WTC11 (cell line): ENCODE measurements around the gene TINAGL1. TPM values are rescaled to one million over a fixed set of nuclear protein-coding genes. Genes with fewer than 3 reads are reported as not detected.

ENCODE experiments used
- ATAC-seq: fragments of 200-7000 bp; cut with Tn5 transposase; 2 replicates; pipeline ENCODE4 v1.10.0; 2021; ENCODE audit warnings: mild to moderate bottlenecking, moderate library complexity
- CTCF ChIA-PET: fragments of 300-600 bp; sonication (Branson Sonifier 250); formaldehyde crosslinking; loops from one replicate; lab custom pipeline; 2021; ENCODE audit warnings: antibody characterized with exemption; lab: Charles Lee
- POLR2A ChIA-PET: fragments of 350-600 bp; sonication (Branson Sonifier 250); formaldehyde crosslinking; loops from one replicate; lab custom pipeline; 2021; ENCODE audit warnings: antibody characterized with exemption; lab: Charles Lee
- DNase-seq: peaks from one replicate; pipeline ENCODE4 v3.0.0; 2021; ENCODE audit warnings: low spot score
- H3K27ac Mint-ChIP-seq: 2 replicates; pipeline ENCODE4 v1.8.0; 2021; ENCODE audit warnings: mixed read lengths
- H3K27me3 Mint-ChIP-seq: 2 replicates; pipeline ENCODE4 v1.8.0; 2021; ENCODE audit warnings: low read depth, mild to moderate bottlenecking, moderate library complexity, mixed read lengths
- H3K36me3 Mint-ChIP-seq: 2 replicates; pipeline ENCODE4 v1.8.0; 2021; ENCODE audit warnings: mixed read lengths
- H3K4me1 Mint-ChIP-seq: 2 replicates; pipeline ENCODE4 v1.8.0; 2022; ENCODE audit warnings: mixed read lengths
- H3K4me3 Mint-ChIP-seq: 2 replicates; pipeline ENCODE4 v1.8.0; 2021; ENCODE audit warnings: mild to moderate bottlenecking, moderate library complexity, mixed read lengths
- H3K9me3 Mint-ChIP-seq: 2 replicates; pipeline ENCODE4 v1.8.0; 2021; ENCODE audit warnings: mixed read lengths
- AR ChIP-seq: fragments of 250-450 bp; sonication (Bioruptor Pico); IDR thresholded peaks from 2 replicates; pipeline ENCODE4 v1.9.0; 2021; ENCODE audit warnings: mild to moderate bottlenecking
- CREM ChIP-seq: sonication (generic); formaldehyde crosslinking; IDR thresholded peaks from 2 replicates; pipeline ENCODE4 v1.8.1; 2022; ENCODE audit warnings: mild to moderate bottlenecking, missing genetic modification reagents, moderate library complexity
- CTCF ChIP-seq: fragments of 200-600 bp; IDR thresholded peaks from 2 replicates; pipeline ENCODE4 v1.8.0; 2022; ENCODE audit warnings: antibody characterized with exemption
- E2F1 ChIP-seq: sonication (generic); formaldehyde crosslinking; IDR thresholded peaks from 2 replicates; pipeline ENCODE4 v1.8.0; 2022; ENCODE audit warnings: mild to moderate bottlenecking, missing genetic modification reagents
- E2F5 ChIP-seq: sonication (generic); formaldehyde crosslinking; IDR thresholded peaks from 2 replicates; pipeline ENCODE4 v1.8.1; 2022; ENCODE audit warnings: mild to moderate bottlenecking, moderate library complexity, missing genetic modification reagents
- EMX1 ChIP-seq: fragments of 250-450 bp; sonication (Bioruptor Pico); IDR thresholded peaks from 2 replicates; pipeline ENCODE4 v1.8.0; 2021; ENCODE audit warnings: mild to moderate bottlenecking
- ESRRA ChIP-seq: sonication (generic); formaldehyde crosslinking; IDR thresholded peaks from 2 replicates; pipeline ENCODE4 v1.8.1; 2022; ENCODE audit warnings: mild to moderate bottlenecking, missing genetic modification reagents, borderline replicate concordance
- MAX ChIP-seq: sonication (generic); formaldehyde crosslinking; IDR thresholded peaks from 2 replicates; pipeline ENCODE4 v1.8.0; 2022; ENCODE audit warnings: mild to moderate bottlenecking, missing genetic modification reagents
- MYBL2 ChIP-seq: sonication (generic); formaldehyde crosslinking; IDR thresholded peaks from 2 replicates; pipeline ENCODE4 v1.8.1; 2023; ENCODE audit warnings: mild to moderate bottlenecking, moderate library complexity, missing genetic modification reagents
- NR1H2 ChIP-seq: sonication (generic); formaldehyde crosslinking; IDR thresholded peaks from 2 replicates; pipeline ENCODE4 v1.9.0; 2021; ENCODE audit warnings: mild to moderate bottlenecking, moderate library complexity, missing genetic modification reagents
- NR2C2 ChIP-seq: sonication (generic); formaldehyde crosslinking; IDR thresholded peaks from 2 replicates; pipeline ENCODE4 v1.8.0; 2022; ENCODE audit warnings: mild to moderate bottlenecking, missing genetic modification reagents
- RELA ChIP-seq: sonication (generic); formaldehyde crosslinking; IDR thresholded peaks from 2 replicates; pipeline ENCODE4 v1.8.1; 2022; ENCODE audit warnings: missing genetic modification reagents, mild to moderate bottlenecking, borderline replicate concordance
- RORB ChIP-seq: fragments of 250-450 bp; sonication (Bioruptor Pico); IDR thresholded peaks from 2 replicates; pipeline ENCODE4 v1.9.0; 2021; ENCODE audit warnings: mild to moderate bottlenecking
- SP1 ChIP-seq: sonication (generic); formaldehyde crosslinking; conservative IDR thresholded peaks from 2 replicates; pipeline ENCODE4 v1.8.1; 2022; ENCODE audit warnings: missing genetic modification reagents
- ZNF219 ChIP-seq: sonication (generic); formaldehyde crosslinking; IDR thresholded peaks from 2 replicates; pipeline ENCODE4 v1.8.0; 2023; ENCODE audit warnings: missing genetic modification reagents, mild to moderate bottlenecking, borderline replicate concordance
- ZNF281 ChIP-seq: sonication (generic); formaldehyde crosslinking; IDR thresholded peaks from 2 replicates; pipeline ENCODE4 v1.8.0; 2023; ENCODE audit warnings: mild to moderate bottlenecking, missing genetic modification reagents
- ZNF317 ChIP-seq: sonication (generic); formaldehyde crosslinking; IDR thresholded peaks from 2 replicates; pipeline ENCODE4 v1.8.1; 2023; ENCODE audit warnings: low read depth, mild to moderate bottlenecking, moderate library complexity, missing genetic modification reagents, borderline replicate concordance
- ZNF416 ChIP-seq: fragments of 250-450 bp; sonication (Bioruptor Pico); IDR thresholded peaks from 2 replicates; pipeline ENCODE4 v1.9.0; 2021; ENCODE audit warnings: mild to moderate bottlenecking, inconsistent platforms
- total RNA-seq: library from RNA; stranded (reverse); gene quantifications from 3 replicates; pipeline ENCODE4 v1.2.3, GENCODE V29; 2021

Gene TINAGL1
- total RNA-seq, 1 experiment from 2014 or later = 7.2 TPM

- Mint-ChIP-seq H3K27me3 (peaks cover 29% of the 10 kb centered on the region), H3K4me1 (peaks cover 14% of the 10 kb centered on the region), H3K4me3 (peak within 1 kb of the TSS; percentile 80), H3K36me3 (no peaks in the 10 kb centered on the region), H3K9me3 (no peaks in the 10 kb centered on the region), H3K27ac (no peak within 1 kb of the TSS)
- ChIA-PET CTCF (interaction anchor here (0.7 to 3.7 kb wide), 41 partner anchors 9 to 456 kb away, joined by 3 to 38 read pairs (median 5); partner anchors contain the start of genes COL16A1, PEF1 and TMEM39B), POLR2A (interaction anchor here (0.6 kb wide), 1 partner anchor 44 kb away, joined by 3 read pairs; no protein-coding TSS in a partner anchor)
- TF ChIP-seq NR1H2 (CRISPR knock-in tag) (no peak), ZNF281 (CRISPR knock-in tag) (no peak)
- DNase-seq (peak; percentile 33), ATAC-seq (peak; percentile 20)
These were observed 41.1 kb downstream of the TINAGL1 start, which contains the start of gene HCRTR1 for GRCh38 chr1:31617218-31617915. Gene HCRTR1 (plus strand): TSS chr1:31617689. CDS start chr1:31619193, 1,504 bp downstream.

- Mint-ChIP-seq H3K36me3 (no peaks in the 10 kb centered on the region), H3K27me3 (peaks cover 29% of the 10 kb centered on the region), H3K4me3 (peak overlapping the region; percentile 50), H3K27ac (no peak overlapping the region), H3K9me3 (no peaks in the 10 kb centered on the region), H3K4me1 (peaks cover 14% of the 10 kb centered on the region)
- ChIA-PET CTCF (interaction anchor here (0.7 to 3.7 kb wide), 44 partner anchors 8 to 496 kb away, joined by 3 to 38 read pairs (median 5); partner anchors contain the start of genes COL16A1, PEF1 and TMEM39B), POLR2A (interaction anchor here (1.1 kb wide), 1 partner anchor 11 kb away, joined by 6 read pairs; no protein-coding TSS in a partner anchor)
- peak; percentile 82 for DNase-seq
- peak; percentile 80 for ATAC-seq
- peak; percentile 87 for TF ChIP-seq CTCF
- no peak for TF ChIP-seq RORB (CRISPR knock-in tag)
- TF ChIP-seq ZNF219 (CRISPR knock-in tag) = no peak
- TF ChIP-seq ZNF281 (CRISPR knock-in tag) = no peak
- TF ChIP-seq ESRRA = 0 out of 2 replicates have a peak, but pooled peaks have one; percentile 41
- TF ChIP-seq EMX1 (CRISPR knock-in tag) = no peak
- no peak for TF ChIP-seq MAX (CRISPR knock-in tag)
- no peak for TF ChIP-seq E2F1
- no peak for TF ChIP-seq RELA (CRISPR knock-in tag)
- TF ChIP-seq SP1 (CRISPR knock-in tag) = no peak
- TF ChIP-seq MYBL2 = no peak
- TF ChIP-seq CREM = no peak
- no peak for TF ChIP-seq ZNF416 (CRISPR knock-in tag)
- TF ChIP-seq AR = no peak
- no peak for TF ChIP-seq E2F5
- TF ChIP-seq ZNF317 (CRISPR knock-in tag) = no peak
- TF ChIP-seq NR2C2 (CRISPR knock-in tag) = no peak
These were observed 41.8 kb downstream of the TINAGL1 start for GRCh38 chr1:31617916-31618746.
